ENCODE results near the gene CD44. TPM values are rescaled to one million over a fixed set of nuclear protein-coding genes. Genes with fewer than 3 reads are reported as not detected.

The CD44 gene
- total RNA-seq, 4 donors from 2014 or later = 212 to 292 (median 275) TPM

GRCh38 chr11:35171226-35171625 is 32.3 kb downstream of the CD44 start:
- 94% methylated on average over 1 of the region's 1 CpG for WGBS
- Histone ChIP-seq H3K4me1 (peaks cover 53 to 94% (median 78%) of the 10 kb centered on the region in 4 donors), H3K27ac (replicated peaks in 1 of 4) (peak overlapping the region in 3 of 4 donors; percentile 71 to 80 (median 78)), H3K4me3 (no peak overlapping the region), H3K27me3 (no peaks in the 10 kb centered on the region), H3K36me3 (peaks cover 0 to under 1% (median 0%) of the 10 kb centered on the region in 4 donors), H3K9me3 (no peaks in the 10 kb centered on the region)
- no peak for TF ChIP-seq POLR2AphosphoS5 (IDR thresholded peaks at IDR 0.05)
- TF ChIP-seq POLR2A (IDR thresholded peaks at IDR 0.05; ENCODE audit: low read depth) = no peak
- no peak for TF ChIP-seq CTCF (IDR thresholded peaks at IDR 0.05)
- no peak for TF ChIP-seq EP300 (IDR thresholded peaks at IDR 0.05)
- intact Hi-C loops (cut with DNase I) = no loop called here
- no peak for DNase-seq (ENCODE audit: extremely low spot score)

GRCh38 chr11:35173011-35173511 is 34.1 kb downstream of the CD44 start:
- no peaks in the 10 kb centered on the region for H3K27me3 ChIP-seq
- H3K27ac ChIP-seq (replicated peaks in 1 of 4) = peak overlapping the region; percentile 42 to 64 (median 59)
- no peak for DNase-seq (ENCODE audit: extremely low spot score)

GRCh38 chr11:35173616-35174566 is 34.9 kb downstream of the CD44 start:
- no peak overlapping the region for H3K4me3 ChIP-seq
- H3K36me3 ChIP-seq = peaks cover 8 to 26% (median 20%) of the 10 kb centered on the region in 4 donors
- TF ChIP-seq CTCF (IDR thresholded peaks at IDR 0.05) (no peak), POLR2A (IDR thresholded peaks at IDR 0.05; ENCODE audit: low read depth) (no peak), POLR2AphosphoS5 (IDR thresholded peaks at IDR 0.05) (no peak), EP300 (IDR thresholded peaks at IDR 0.05) (no peak)
- no peaks in the 10 kb centered on the region for H3K9me3 ChIP-seq
- peak overlapping the region; percentile 42 to 64 (median 59) for H3K27ac ChIP-seq (replicated peaks in 1 of 4)
- intact Hi-C loops (cut with DNase I) = no loop called here
- whole genome bisulfite sequencing = 76% methylated on average over 3 of the region's 3 CpGs
- peaks cover 31 to 80% (median 63%) of the 10 kb centered on the region in 4 donors for H3K4me1 ChIP-seq
- H3K27me3 ChIP-seq = no peaks in the 10 kb centered on the region
- DNase-seq (ENCODE audit: extremely low spot score) = no peak

More at GRCh38 chr11:35173011-35173511, 34.1 kb downstream of the CD44 start:
- no peaks in the 10 kb centered on the region for H3K9me3 ChIP-seq
- H3K4me1 ChIP-seq = peaks cover 34 to 80% (median 63%) of the 10 kb centered on the region in 4 donors
- H3K36me3 ChIP-seq = peaks cover 8 to 19% (median 16%) of the 10 kb centered on the region in 4 donors
- intact Hi-C loops (cut with DNase I) = no loop called here
- 55% methylated on average over 2 of the region's 2 CpGs for WGBS
- no peak overlapping the region for H3K4me3 ChIP-seq
- TF ChIP-seq CTCF (IDR thresholded peaks at IDR 0.05) (no peak), EP300 (IDR thresholded peaks at IDR 0.05) (no peak), POLR2A (IDR thresholded peaks at IDR 0.05; ENCODE audit: low read depth) (no peak), POLR2AphosphoS5 (IDR thresholded peaks at IDR 0.05) (no peak)

GRCh38 chr11:35174666-35175065 is 35.7 kb downstream of the CD44 start:
- TF ChIP-seq POLR2AphosphoS5 (IDR thresholded peaks at IDR 0.05) (no peak), CTCF (IDR thresholded peaks at IDR 0.05) (no peak)
- WGBS = 42% methylated on average over 3 of the region's 3 CpGs
- Histone ChIP-seq H3K4me1 (peaks cover 38 to 80% (median 63%) of the 10 kb centered on the region in 4 donors), H3K36me3 (peaks cover 8 to 31% (median 22%) of the 10 kb centered on the region in 4 donors), H3K9me3 (no peaks in the 10 kb centered on the region), H3K27me3 (no peaks in the 10 kb centered on the region), H3K27ac (replicated peaks in 1 of 4) (peak overlapping the region; percentile 42 to 64 (median 59)), H3K4me3 (no peak overlapping the region)
- no peak for DNase-seq (ENCODE audit: extremely low spot score)
- intact Hi-C loops (cut with DNase I) = no loop called here
